BJ (cell line): ENCODE measurements around the gene SLC25A10. TPM values are rescaled to one million over a fixed set of nuclear protein-coding genes. Genes with fewer than 3 reads are reported as not detected.

Experiments used
- CTCF ChIA-PET: fragments of 350-600 bp; formaldehyde crosslinking; extraction: SDS; loops from one replicate; lab custom pipeline; 2021; ENCODE audit warnings: antibody characterized with exemption, inconsistent platforms; lab: Yijun Ruan, JAX
- POLR2A ChIA-PET: fragments of 300-600 bp; sonication (Branson Sonifier 250); formaldehyde crosslinking; extraction: SDS; loops from one replicate; lab custom pipeline; 2021; ENCODE audit warnings: antibody characterized with exemption; lab: Charles Lee
- DNase-seq: peaks from one replicate; pipeline ENCODE4 v3.0.0-alpha.2; 2011; ENCODE audit warnings: low read depth
- H3K27me3 ChIP-seq: 2 replicates; pipeline ENCODE4 v1.6.0; 2011; ENCODE audit warnings: low read length; ENCODE audit not compliant: control insufficient read depth, insufficient read depth
- H3K36me3 ChIP-seq: 2 replicates; pipeline ENCODE4 v1.5.1; 2011; ENCODE audit warnings: low read length; ENCODE audit not compliant: control insufficient read depth, insufficient read depth
- H3K4me3 ChIP-seq: 2 replicates; pipeline ENCODE4 v1.5.1; 2011; ENCODE audit warnings: low read depth, mild to moderate bottlenecking, control low read depth, low read length
- polyA plus RNA-seq: library from polyadenylated mRNA; depleted of rRNA; stranded (reverse); fragments of >200 nt; gene quantifications from 2 replicates; pipeline ENCODE4 v1.2.3, GENCODE V29; 2011
- TF ChIP-seq, protein P1 (sequence below): IDR thresholded peaks from 2 replicates; pipeline ENCODE4 v1.5.1; 2011; ENCODE audit warnings: low read depth, mild to moderate bottlenecking, control low read depth, inconsistent platforms, low read length, moderate library complexity; ENCODE audit not compliant: insufficient read depth

The SLC25A10 gene
- polyA plus RNA-seq, 1 experiment: 8.4 TPM

GRCh38 chr17:81725439-81725838 is 13.4 kb downstream of the SLC25A10 start:
- Histone ChIP-seq H3K4me3 (no peak overlapping the region), H3K36me3 (peaks cover under 1% of the 10 kb centered on the region; the same call in 1 of the 2 replicates), H3K27me3 (no peaks in the 10 kb centered on the region)
- TF ChIP-seq, protein P1, sequence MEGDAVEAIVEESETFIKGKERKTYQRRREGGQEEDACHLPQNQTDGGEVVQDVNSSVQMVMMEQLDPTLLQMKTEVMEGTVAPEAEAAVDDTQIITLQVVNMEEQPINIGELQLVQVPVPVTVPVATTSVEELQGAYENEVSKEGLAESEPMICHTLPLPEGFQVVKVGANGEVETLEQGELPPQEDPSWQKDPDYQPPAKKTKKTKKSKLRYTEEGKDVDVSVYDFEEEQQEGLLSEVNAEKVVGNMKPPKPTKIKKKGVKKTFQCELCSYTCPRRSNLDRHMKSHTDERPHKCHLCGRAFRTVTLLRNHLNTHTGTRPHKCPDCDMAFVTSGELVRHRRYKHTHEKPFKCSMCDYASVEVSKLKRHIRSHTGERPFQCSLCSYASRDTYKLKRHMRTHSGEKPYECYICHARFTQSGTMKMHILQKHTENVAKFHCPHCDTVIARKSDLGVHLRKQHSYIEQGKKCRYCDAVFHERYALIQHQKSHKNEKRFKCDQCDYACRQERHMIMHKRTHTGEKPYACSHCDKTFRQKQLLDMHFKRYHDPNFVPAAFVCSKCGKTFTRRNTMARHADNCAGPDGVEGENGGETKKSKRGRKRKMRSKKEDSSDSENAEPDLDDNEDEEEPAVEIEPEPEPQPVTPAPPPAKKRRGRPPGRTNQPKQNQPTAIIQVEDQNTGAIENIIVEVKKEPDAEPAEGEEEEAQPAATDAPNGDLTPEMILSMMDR: no peak
- POLR2A ChIA-PET: no interaction called here
- CTCF ChIA-PET: interaction anchor here (2.0 kb wide), 1 partner anchor 9 kb away, joined by 6 read pairs; no protein-coding TSS in a partner anchor
- no peak for DNase-seq

- ChIA-PET POLR2A (no interaction called here), CTCF (interaction anchor here (2.0 kb wide), 1 partner anchor 8 kb away, joined by 6 read pairs; no protein-coding TSS in a partner anchor)
- Histone ChIP-seq H3K36me3 (no peaks in the 10 kb centered on the region), H3K27me3 (no peaks in the 10 kb centered on the region), H3K4me3 (no peak overlapping the region)
- TF ChIP-seq, protein P1: no peak
- no peak for DNase-seq
Measured at GRCh38 chr17:81726004-81726403, 13.9 kb downstream of the SLC25A10 start.

DNA sequence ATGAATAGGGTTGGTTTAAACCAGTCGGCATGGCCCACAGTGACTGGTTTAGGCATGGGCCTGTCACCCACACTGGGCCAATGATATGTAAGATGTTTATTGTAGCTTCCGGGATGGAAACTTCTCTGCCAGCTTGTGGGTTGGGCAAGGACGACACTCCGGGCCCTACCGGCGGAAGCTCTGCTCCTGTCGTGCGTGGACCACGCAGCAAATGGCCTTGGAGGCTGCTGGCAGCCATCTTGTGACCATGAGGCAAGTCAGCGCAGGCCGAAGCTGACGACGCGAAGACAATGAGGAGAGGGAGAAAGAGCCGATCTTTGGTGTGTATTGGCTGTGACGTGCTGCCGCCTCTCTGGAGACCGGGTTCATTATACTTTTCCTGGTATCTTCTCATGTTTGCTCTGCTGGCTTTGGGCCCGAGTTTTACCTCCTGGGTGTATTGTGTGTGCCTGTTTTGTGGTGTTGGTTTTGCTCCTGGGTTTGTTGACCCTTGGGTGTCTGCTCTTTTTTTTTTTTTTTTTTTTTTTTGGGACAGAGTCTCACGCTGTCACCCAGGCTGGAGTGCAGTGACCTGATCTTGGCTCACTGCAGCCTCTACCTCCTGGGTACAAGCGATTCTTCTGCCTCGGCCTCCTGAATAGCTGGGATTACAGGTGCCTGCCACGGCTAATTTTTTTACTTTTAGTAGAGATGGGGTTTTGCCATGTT is 15.4 kb downstream of the SLC25A10 start:
- CTCF ChIA-PET: interaction anchor here (0.7 to 1.7 kb wide), 2 partner anchors 14 to 142 kb away, joined by 3 read pairs; no protein-coding TSS in a partner anchor
- TF ChIP-seq, protein P1: no peak
- POLR2A ChIA-PET: no interaction called here
- Histone ChIP-seq H3K36me3 (no peaks in the 10 kb centered on the region), H3K27me3 (no peaks in the 10 kb centered on the region), H3K4me3 (no peak overlapping the region)
- no peak for DNase-seq

GRCh38 chr17:81733507-81734404 is 21.7 kb downstream of the SLC25A10 start:
- H3K36me3 ChIP-seq: no peaks in the 10 kb centered on the region
- H3K27me3 ChIP-seq: no peaks in the 10 kb centered on the region; the same call in none of the 2 replicates
- ChIA-PET POLR2A (no interaction called here), CTCF (interaction anchor here (0.6 to 2.2 kb wide), 8 partner anchors 8 to 287 kb away, joined by 3 to 9 read pairs (median 4); no protein-coding TSS in a partner anchor)
- no peak overlapping the region for H3K4me3 ChIP-seq
- DNase-seq: no peak
- TF ChIP-seq, protein P1: peak; percentile 90
